GM23338 (cell line): ENCODE data around the gene RBM19.

Source experiments
- CTCF ChIP-seq, 2 experiments: fragments of 200-600 bp in 1 of 2; sonication (generic) in 1 of 2; conservative IDR thresholded peaks; 2 replicates each; pipeline versions ENCODE4 v1.5.1 to v1.6.1; 2016 to 2017; ENCODE audit warnings: antibody characterized with exemption in 2 of 2, low read depth in 2 of 2, mild to moderate bottlenecking in 2 of 2, moderate library complexity in 1 of 2
- ETS1 ChIP-seq: IDR thresholded peaks from 2 replicates; pipeline ENCODE4 v1.6.1; 2016; ENCODE audit warnings: antibody characterized with exemption
- NANOG ChIP-seq: IDR thresholded peaks from 2 replicates; pipeline ENCODE4 v1.6.1; 2016; ENCODE audit warnings: antibody characterized with exemption, borderline replicate concordance

- TF ChIP-seq CTCF (conservative IDR thresholded peaks at IDR 0.05; ENCODE audit: low read depth in 2 of 2) (no peak; a peak in 1 of 4 replicates), ETS1 (no peak), NANOG (no peak)
Observed at GRCh38 chr12:113792450-113792849, 173.7 kb downstream of the RBM19 start.
